CD4-positive, alpha-beta memory T cell (primary cell): Measurements from ENCODE around the gene ARMH4. TPM values are rescaled to one million over a fixed set of nuclear protein-coding genes. Genes with fewer than 3 reads are reported as not detected.
A peak's percentile ranks its signal among the peaks of the same experiment; 100 is the strongest.

Experiments
- CTCF ChIA-PET: fragments of 350-600 bp; sonication (Branson Sonifier 250); formaldehyde crosslinking; loops from one replicate; lab custom pipeline; 2021; ENCODE audit warnings: inconsistent platforms; ENCODE audit not compliant: partially characterized antibody; lab: Charles Lee
- POLR2A ChIA-PET: fragments of 350-600 bp; sonication (Branson Sonifier 250); formaldehyde crosslinking; loops from one replicate; lab custom pipeline; 2021; ENCODE audit not compliant: partially characterized antibody; lab: Charles Lee
- DNase-seq, 5 donors: peaks; one replicate each; pipeline versions ENCODE4 v3.0.0 to v3.0.0-alpha.2; 2020 to 2022; ENCODE audit warnings: mixed read lengths in 1 of 5
- H3K27ac ChIP-seq: one replicate; pipeline ENCODE4 v1.7.0; 2013; ENCODE audit warnings: low read depth, low read length
- H3K27me3 ChIP-seq: 2 replicates; pipeline ENCODE4 v1.7.0; 2013; ENCODE audit warnings: mild to moderate bottlenecking, low read length, moderate library complexity; ENCODE audit not compliant: insufficient read depth
- H3K36me3 ChIP-seq: 2 replicates; pipeline ENCODE4 v1.7.0; 2013; ENCODE audit warnings: mild to moderate bottlenecking, low read length, moderate library complexity; ENCODE audit not compliant: insufficient read depth
- H3K4me1 ChIP-seq: 2 replicates; pipeline ENCODE4 v1.7.0; 2013; ENCODE audit warnings: mild to moderate bottlenecking, low read length, moderate library complexity; ENCODE audit not compliant: insufficient read depth
- H3K4me3 ChIP-seq, 2 donors: one replicate each; pipeline ENCODE4 v1.7.0; 2013; ENCODE audit warnings: low read length in 2 of 2, mild to moderate bottlenecking in 1 of 2
- H3K9me3 ChIP-seq, 2 donors: one replicate each; pipeline ENCODE4 v1.7.0; 2013; ENCODE audit warnings: low read length in 2 of 2, control low read depth in 1 of 2; ENCODE audit not compliant: control insufficient read depth in 1 of 2
- H3K27ac Mint-ChIP-seq, 7 donors: one replicate each; pipeline ENCODE4 v1.8.0; 2020 to 2021; ENCODE audit warnings: mixed read lengths in 7 of 7, mild to moderate bottlenecking in 6 of 7, inconsistent platforms in 3 of 7, moderate library complexity in 3 of 7
- H3K27me3 Mint-ChIP-seq, 2 donors: one replicate each; pipeline ENCODE4 v1.8.0; 2020 to 2021; ENCODE audit warnings: mixed read lengths in 2 of 2
- H3K36me3 Mint-ChIP-seq, 2 donors: one replicate each; pipeline ENCODE4 v1.8.0; 2020 to 2021; ENCODE audit warnings: mixed read lengths in 2 of 2, inconsistent platforms in 1 of 2, mild to moderate bottlenecking in 1 of 2
- H3K4me1 Mint-ChIP-seq, 4 donors: one replicate each; pipeline ENCODE4 v1.8.0; 2020 to 2021; ENCODE audit warnings: mixed read lengths in 4 of 4, mild to moderate bottlenecking in 1 of 4
- H3K4me3 Mint-ChIP-seq, 8 donors: one replicate each; pipeline ENCODE4 v1.8.0; 2020 to 2021; ENCODE audit warnings: mixed read lengths in 8 of 8, mild to moderate bottlenecking in 7 of 8, moderate library complexity in 6 of 8, inconsistent platforms in 3 of 8
- H3K9me3 Mint-ChIP-seq, 8 donors: one replicate each; pipeline ENCODE4 v1.8.0; 2020 to 2021; ENCODE audit warnings: mixed read lengths in 8 of 8, mild to moderate bottlenecking in 5 of 8, inconsistent platforms in 3 of 8, moderate library complexity in 1 of 8
- intact Hi-C: fragments of 100-400 bp; cut with micrococcal nuclease; formaldehyde crosslinking; loops from one replicate; pipeline ENCODE4 v1.15.1; 2023
- polyA plus RNA-seq, 2 donors: library from polyadenylated mRNA; unstranded; fragments of 300-500 nt; fragmentation: Illumina TruSeq; gene quantifications; one replicate each; pipeline ENCODE4 v1.2.3, GENCODE V29; 2021
- total RNA-seq, 2 experiments: library from RNA; stranded (reverse); gene quantifications; one replicate each; pipeline ENCODE4 v1.2.3, GENCODE V29; 2021

The ARMH4 gene, protein sequence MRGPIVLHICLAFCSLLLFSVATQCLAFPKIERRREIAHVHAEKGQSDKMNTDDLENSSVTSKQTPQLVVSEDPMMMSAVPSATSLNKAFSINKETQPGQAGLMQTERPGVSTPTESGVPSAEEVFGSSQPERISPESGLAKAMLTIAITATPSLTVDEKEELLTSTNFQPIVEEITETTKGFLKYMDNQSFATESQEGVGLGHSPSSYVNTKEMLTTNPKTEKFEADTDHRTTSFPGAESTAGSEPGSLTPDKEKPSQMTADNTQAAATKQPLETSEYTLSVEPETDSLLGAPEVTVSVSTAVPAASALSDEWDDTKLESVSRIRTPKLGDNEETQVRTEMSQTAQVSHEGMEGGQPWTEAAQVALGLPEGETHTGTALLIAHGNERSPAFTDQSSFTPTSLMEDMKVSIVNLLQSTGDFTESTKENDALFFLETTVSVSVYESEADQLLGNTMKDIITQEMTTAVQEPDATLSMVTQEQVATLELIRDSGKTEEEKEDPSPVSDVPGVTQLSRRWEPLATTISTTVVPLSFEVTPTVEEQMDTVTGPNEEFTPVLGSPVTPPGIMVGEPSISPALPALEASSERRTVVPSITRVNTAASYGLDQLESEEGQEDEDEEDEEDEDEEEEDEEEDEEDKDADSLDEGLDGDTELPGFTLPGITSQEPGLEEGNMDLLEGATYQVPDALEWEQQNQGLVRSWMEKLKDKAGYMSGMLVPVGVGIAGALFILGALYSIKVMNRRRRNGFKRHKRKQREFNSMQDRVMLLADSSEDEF
- total RNA-seq (not detected), polyA plus RNA-seq (not detected)

DNA sequence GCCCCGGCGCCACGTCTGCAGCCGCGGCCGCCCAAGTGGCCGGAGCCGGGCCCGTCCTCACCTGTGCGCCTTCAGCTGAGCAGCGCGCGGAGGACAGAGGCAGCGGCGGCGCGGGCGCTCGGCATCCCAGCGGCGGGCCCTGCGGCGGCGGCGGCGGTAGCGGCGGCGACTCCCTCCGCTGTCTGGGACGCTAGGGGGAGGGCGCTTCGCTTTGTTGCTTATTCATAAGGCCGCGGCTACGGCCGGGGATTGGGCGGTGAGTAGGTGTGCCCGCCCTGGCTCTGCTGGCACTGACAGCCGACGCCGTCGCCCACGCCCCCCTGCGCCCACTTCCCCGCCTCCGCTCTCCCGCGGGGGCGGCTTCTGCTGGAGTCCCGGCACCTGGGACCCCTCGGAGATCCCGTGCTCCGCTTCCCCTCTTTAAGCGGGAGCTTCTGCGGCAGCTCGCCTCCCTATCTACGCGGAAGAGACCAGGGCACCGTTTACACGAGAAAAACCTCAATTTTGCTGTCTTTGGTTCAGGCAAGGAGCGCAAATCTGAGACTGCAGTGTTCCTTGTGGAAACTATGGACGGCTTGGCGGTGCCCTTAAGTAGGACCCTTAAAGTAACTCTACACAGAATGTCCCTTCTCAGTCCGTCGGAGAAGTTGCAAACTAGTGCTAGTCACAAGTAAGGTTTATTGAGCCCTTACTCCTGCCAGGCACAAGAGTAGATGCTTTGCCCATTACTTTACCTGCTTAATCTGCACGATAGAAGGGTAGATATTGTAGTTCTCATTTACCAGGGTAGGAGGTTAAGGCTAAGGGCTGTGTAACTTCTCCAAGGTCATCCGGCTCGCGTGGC lies at the start of gene ARMH4:
TSS of gene ARMH4 (minus strand) at position 200 of the 844 bp plus-strand sequence. CDS start 12,855 bp downstream, outside the sequence.
- ChIA-PET POLR2A (no interaction called here), CTCF (interaction anchor here (1.2 kb wide), 1 partner anchor 15 kb away, joined by 5 read pairs; no protein-coding TSS in a partner anchor)
- peaks cover 10 to 21% (median 15%) of the 10 kb centered on the region in 4 donors for H3K4me1 Mint-ChIP-seq
- peaks cover 7% of the 10 kb centered on the region for H3K4me1 ChIP-seq
- H3K4me3 Mint-ChIP-seq, result peak within 1 kb of the TSS; percentile 71 to 88 (median 82)
- H3K27me3 Mint-ChIP-seq, result peaks cover 36 to 41% of the 10 kb centered on the region in 2 donors
- H3K36me3 Mint-ChIP-seq, result no peaks in the 10 kb centered on the region
- DNase-seq, result peak; percentile 47 to 66 (median 49)
- peak within 1 kb of the TSS in 1 of 7 donors; percentile 71 for H3K27ac Mint-ChIP-seq
- no peak within 1 kb of the TSS for H3K27ac ChIP-seq
- intact Hi-C loops, result no loop called here
- H3K9me3 Mint-ChIP-seq, result no peaks in the 10 kb centered on the region
- H3K4me3 ChIP-seq, result peak within 1 kb of the TSS; percentile 0 to 54
- H3K9me3 ChIP-seq, result no peaks in the 10 kb centered on the region
- H3K36me3 ChIP-seq, result no peaks in the 10 kb centered on the region
- no peaks in the 10 kb centered on the region for H3K27me3 ChIP-seq

DNA sequence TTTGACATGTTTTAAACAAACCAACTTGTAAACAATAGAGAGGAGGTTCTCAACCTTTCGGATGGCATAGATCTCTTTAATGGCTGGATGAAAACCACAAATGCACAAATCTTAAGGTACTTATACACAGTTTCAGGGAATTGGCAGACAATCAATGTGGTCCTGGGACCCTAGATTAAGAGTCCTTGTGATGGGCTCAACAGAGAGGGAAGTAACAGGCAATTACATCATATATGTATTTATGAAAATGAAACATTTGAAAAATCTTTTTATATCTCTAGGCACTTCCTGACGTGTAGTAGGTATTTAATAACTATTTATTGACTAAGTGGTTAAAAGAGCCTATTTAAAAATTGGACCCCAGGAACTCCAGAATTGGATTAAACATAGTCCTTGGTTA lies 48.8 kb upstream of the ARMH4 start:
- Histone ChIP-seq H3K36me3 (no peaks in the 10 kb centered on the region), H3K27me3 (no peaks in the 10 kb centered on the region), H3K27ac (peak overlapping the region; percentile 78), H3K4me3 (peak overlapping the region; percentile 62 to 75), H3K4me1 (peaks cover 33% of the 10 kb centered on the region), H3K9me3 (no peaks in the 10 kb centered on the region)
- CTCF ChIA-PET, result no interaction called here
- intact Hi-C loops, result loop anchor here (1.0 kb wide), 2 partner anchors 38 to 43 kb away; partner anchors contain the start of gene PSMA3
- H3K4me3 Mint-ChIP-seq, result peak overlapping the region; percentile 89 to 96 (median 94)
- H3K4me1 Mint-ChIP-seq, result peaks cover 22 to 48% (median 34%) of the 10 kb centered on the region in 4 donors
- POLR2A ChIA-PET, result interaction anchor here (1.1 to 3.7 kb wide), 5 partner anchors 27 to 227 kb away, joined by 4 to 43 read pairs (median 13); partner anchors contain the start of genes ARID4A, KIAA0586, PSMA3 and TIMM9
- H3K27me3 Mint-ChIP-seq, result no peaks in the 10 kb centered on the region
- H3K36me3 Mint-ChIP-seq, result peaks cover 0 to 25% of the 10 kb centered on the region in 2 donors
- peak overlapping the region; percentile 94 to 99 (median 97) for H3K27ac Mint-ChIP-seq
- peaks cover 0 to 2% (median 0%) of the 10 kb centered on the region in 8 donors for H3K9me3 Mint-ChIP-seq
- peak in 1 of 5 donors; percentile 7 for DNase-seq

DNA sequence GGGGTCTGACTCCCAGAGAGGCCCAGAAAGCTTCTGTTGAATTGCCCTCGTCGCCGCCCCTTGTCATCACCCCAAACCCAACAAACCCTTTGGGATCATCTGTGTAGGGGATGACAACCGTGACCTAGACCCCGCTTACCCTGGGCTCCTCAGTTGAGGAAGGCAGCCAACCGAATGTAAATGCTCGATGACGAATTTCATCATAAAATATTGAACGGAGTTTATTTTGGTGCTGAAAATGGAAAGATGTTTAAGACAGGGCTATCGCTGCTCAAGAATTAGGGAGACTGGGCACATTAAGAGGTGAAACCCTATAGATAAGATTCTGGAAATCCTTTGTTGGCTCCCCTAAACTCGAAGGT lies 48.4 kb upstream of the ARMH4 start:
- CTCF ChIA-PET, result interaction anchor here (1.5 to 1.8 kb wide), 2 partner anchors 34 to 40 kb away, joined by 5 to 6 read pairs; no protein-coding TSS in a partner anchor
- Histone ChIP-seq H3K36me3 (no peaks in the 10 kb centered on the region), H3K27me3 (no peaks in the 10 kb centered on the region), H3K27ac (peak overlapping the region; percentile 78), H3K4me1 (peaks cover 33% of the 10 kb centered on the region), H3K9me3 (no peaks in the 10 kb centered on the region), H3K4me3 (peak overlapping the region; percentile 62 to 75)
- intact Hi-C loops, result loop anchor here (1.0 kb wide), 2 partner anchors 39 to 44 kb away; partner anchors contain the start of gene PSMA3
- H3K4me3 Mint-ChIP-seq, result peak overlapping the region; percentile 89 to 96 (median 94)
- H3K27me3 Mint-ChIP-seq, result no peaks in the 10 kb centered on the region
- POLR2A ChIA-PET, result interaction anchor here (0.8 to 3.7 kb wide), 9 partner anchors 23 to 810 kb away, joined by 4 to 43 read pairs (median 11); partner anchors contain the start of genes ARID4A, KIAA0586, NAA30 and PSMA3
- H3K9me3 Mint-ChIP-seq, result peaks cover 0 to 2% (median 0%) of the 10 kb centered on the region in 8 donors
- H3K27ac Mint-ChIP-seq, result peak overlapping the region; percentile 94 to 99 (median 97)
- peaks cover 22 to 48% (median 34%) of the 10 kb centered on the region in 4 donors for H3K4me1 Mint-ChIP-seq
- peaks cover 0 to 25% of the 10 kb centered on the region in 2 donors for H3K36me3 Mint-ChIP-seq
- no peak for DNase-seq

DNA sequence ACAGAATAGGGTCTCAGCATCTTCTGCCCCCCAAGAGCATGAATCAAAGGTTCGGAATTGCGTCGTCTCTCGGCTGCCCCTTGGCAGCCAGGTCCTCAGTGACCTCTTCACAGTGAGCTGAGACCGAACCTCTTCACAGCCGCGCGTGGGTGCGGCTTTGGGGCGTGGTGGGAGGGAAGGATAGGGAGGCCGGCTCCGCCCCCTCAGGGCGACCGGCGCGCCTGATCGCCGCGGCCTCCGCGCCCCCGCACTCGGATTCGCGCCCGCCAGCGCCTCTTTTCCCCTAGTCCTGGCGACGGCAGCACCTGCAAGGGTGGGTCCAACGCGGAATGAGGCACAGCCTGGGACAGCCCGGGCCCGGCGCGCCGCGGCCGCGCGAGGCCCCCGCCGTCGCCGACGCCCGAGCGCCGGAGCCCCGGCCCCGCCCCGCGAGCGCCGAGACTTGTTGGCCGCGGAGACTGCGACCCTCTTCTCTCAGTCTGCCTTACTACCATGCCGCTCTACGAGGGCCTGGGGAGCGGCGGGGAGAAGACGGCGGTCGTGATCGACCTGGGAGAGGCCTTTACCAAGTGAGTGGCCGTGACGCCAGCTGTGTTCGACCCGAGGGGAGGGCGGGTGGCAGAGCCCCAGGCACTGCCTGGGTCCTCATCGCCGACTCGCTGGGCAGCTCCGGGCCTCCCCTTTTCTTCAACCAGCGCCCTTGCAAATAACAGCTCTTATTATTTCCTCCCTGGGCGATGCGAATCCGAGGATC lies 47.9 kb upstream of the ARMH4 start, which contains the start of gene ACTR10:
TSS of gene ACTR10 (plus strand) at position 424 of the 754 bp plus-strand sequence. CDS start at position 493, 69 bp downstream.
- intact Hi-C loops, result loop anchor here (1.0 to 5.0 kb wide), 7 partner anchors 39 to 988 kb away; partner anchors contain the start of genes AP5M1, ARID4A, DAAM1 and EXOC5
- peak within 1 kb of the TSS; percentile 64 to 75 for H3K4me3 ChIP-seq
- ChIA-PET CTCF (interaction anchor here (0.7 to 1.8 kb wide), 4 partner anchors 29 to 98 kb away, joined by 3 to 6 read pairs (median 4); partner anchors contain the start of gene ARID4A), POLR2A (interaction anchor here (0.8 to 3.7 kb wide), 12 partner anchors 24 to 810 kb away, joined by 3 to 43 read pairs (median 6); partner anchors contain the start of genes ARID4A, KIAA0586, NAA30 and PSMA3)
- no peaks in the 10 kb centered on the region for H3K27me3 ChIP-seq
- no peaks in the 10 kb centered on the region for H3K36me3 ChIP-seq
- peaks cover 33% of the 10 kb centered on the region for H3K4me1 ChIP-seq
- peak; percentile 84 to 91 (median 87) for DNase-seq
- peak within 1 kb of the TSS; percentile 94 to 99 (median 98) for H3K27ac Mint-ChIP-seq
- H3K36me3 Mint-ChIP-seq, result peaks cover 0 to 25% of the 10 kb centered on the region in 2 donors
- peak within 1 kb of the TSS; percentile 78 for H3K27ac ChIP-seq
- H3K9me3 Mint-ChIP-seq, result peaks cover 0 to 2% (median 0%) of the 10 kb centered on the region in 8 donors
- H3K27me3 Mint-ChIP-seq, result no peaks in the 10 kb centered on the region
- H3K4me1 Mint-ChIP-seq, result peaks cover 22 to 48% (median 34%) of the 10 kb centered on the region in 4 donors
- H3K9me3 ChIP-seq, result no peaks in the 10 kb centered on the region
- H3K4me3 Mint-ChIP-seq, result peak within 1 kb of the TSS; percentile 94 to 97 (median 96)

DNA sequence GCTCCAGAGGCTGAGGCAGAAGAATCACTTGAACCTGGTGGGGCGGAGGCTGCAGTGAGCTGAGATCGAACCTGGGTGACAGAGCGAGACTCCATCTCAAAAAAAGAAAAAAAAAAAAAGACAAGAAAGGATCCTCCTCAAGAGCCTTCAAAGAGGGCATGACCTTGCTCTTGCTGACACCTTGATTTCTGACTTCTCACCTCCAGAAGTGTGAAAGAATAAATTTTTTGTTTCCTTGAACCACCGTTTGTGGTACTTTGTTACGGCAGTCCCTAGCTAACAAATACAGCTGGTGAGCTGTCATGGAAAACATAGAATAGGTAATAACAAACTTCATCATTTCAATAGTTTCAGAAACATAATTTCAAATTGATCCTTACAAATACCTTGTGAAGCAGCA lies 46.1 kb upstream of the ARMH4 start:
- peaks cover 33% of the 10 kb centered on the region for H3K4me1 ChIP-seq
- H3K36me3 Mint-ChIP-seq, result peaks cover 0 to 16% of the 10 kb centered on the region in 2 donors
- ChIA-PET POLR2A (interaction anchor here (2.7 to 3.7 kb wide), 3 partner anchors 46 to 230 kb away, joined by 13 to 43 read pairs (median 23); partner anchors contain the start of genes ARID4A, KIAA0586, PSMA3 and TIMM9), CTCF (interaction anchor here (1.0 kb wide), 1 partner anchor 198 kb away, joined by 3 read pairs; no protein-coding TSS in a partner anchor)
- no peaks in the 10 kb centered on the region for H3K9me3 ChIP-seq
- DNase-seq, result peak; percentile 12 to 40 (median 21)
- H3K4me1 Mint-ChIP-seq, result peaks cover 22 to 52% (median 32%) of the 10 kb centered on the region in 4 donors
- no peaks in the 10 kb centered on the region for H3K36me3 ChIP-seq
- peaks cover 0 to 2% (median 0%) of the 10 kb centered on the region in 8 donors for H3K9me3 Mint-ChIP-seq
- no peak overlapping the region for H3K4me3 ChIP-seq
- intact Hi-C loops, result loop anchor here (5.0 kb wide), 2 partner anchors 134 to 931 kb away; partner anchors contain the start of genes AP5M1 and EXOC5
- no peak overlapping the region for H3K27ac ChIP-seq
- H3K27ac Mint-ChIP-seq, result peak overlapping the region in 5 of 7 donors; percentile 69 to 97 (median 94)
- H3K27me3 ChIP-seq, result no peaks in the 10 kb centered on the region
- H3K27me3 Mint-ChIP-seq, result no peaks in the 10 kb centered on the region
- H3K4me3 Mint-ChIP-seq, result peak overlapping the region; percentile 28 to 94 (median 36)
